CD4-positive, alpha-beta T cell treated with Interleukin-15 for 4 hours (primary cell): ENCODE data around the gene GUK1.
"Not testable (repeated sequence)": the region's sequence is repeated elsewhere in the genome, so short reads cannot be mapped to it uniquely, and the experiment has no call there.

Experiments
- DNase-seq: peaks from one replicate; pipeline ENCODE4 v3.0.0-alpha.2; 2020; ENCODE audit warnings: low spot score

Gene GUK1

DNA sequence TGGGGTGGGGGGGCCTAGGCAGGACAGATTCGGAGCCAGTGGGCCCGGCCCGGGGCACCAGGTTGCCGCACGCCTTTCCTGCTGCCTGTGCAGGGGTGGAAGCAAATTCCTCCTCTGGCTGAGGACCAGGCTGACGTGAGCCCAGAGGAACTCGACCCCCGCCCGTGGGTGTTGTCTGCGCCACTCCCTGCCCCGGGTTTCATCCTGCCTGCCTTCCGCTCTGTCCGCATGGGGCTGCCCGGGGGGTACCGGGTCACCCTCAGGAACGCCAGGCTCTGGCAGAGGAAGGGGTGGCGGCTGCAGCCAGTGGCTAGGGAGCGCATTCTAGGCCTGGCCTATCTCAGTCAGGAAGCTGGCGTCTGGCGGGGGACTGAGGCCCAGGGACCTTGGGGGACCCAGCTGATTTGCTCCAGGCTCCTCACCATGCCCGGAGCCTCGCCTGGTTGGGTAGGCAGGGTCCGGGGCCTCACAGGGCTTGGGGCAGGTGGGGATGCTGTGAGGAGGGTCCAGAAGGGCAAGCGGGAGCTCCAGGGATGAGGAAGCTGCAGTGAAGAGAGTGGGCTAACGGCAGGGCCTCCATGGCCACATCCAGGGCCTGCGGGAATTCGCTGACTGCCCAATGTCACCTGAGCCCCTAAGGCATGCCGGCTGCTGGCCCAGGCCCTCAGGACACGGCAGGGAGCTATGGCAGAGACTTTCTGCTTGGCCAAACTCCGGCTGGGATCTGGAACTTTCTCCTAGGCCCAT, 23.1 kb downstream of the GUK1 start:
- DNase-seq, result no peak

DNA sequence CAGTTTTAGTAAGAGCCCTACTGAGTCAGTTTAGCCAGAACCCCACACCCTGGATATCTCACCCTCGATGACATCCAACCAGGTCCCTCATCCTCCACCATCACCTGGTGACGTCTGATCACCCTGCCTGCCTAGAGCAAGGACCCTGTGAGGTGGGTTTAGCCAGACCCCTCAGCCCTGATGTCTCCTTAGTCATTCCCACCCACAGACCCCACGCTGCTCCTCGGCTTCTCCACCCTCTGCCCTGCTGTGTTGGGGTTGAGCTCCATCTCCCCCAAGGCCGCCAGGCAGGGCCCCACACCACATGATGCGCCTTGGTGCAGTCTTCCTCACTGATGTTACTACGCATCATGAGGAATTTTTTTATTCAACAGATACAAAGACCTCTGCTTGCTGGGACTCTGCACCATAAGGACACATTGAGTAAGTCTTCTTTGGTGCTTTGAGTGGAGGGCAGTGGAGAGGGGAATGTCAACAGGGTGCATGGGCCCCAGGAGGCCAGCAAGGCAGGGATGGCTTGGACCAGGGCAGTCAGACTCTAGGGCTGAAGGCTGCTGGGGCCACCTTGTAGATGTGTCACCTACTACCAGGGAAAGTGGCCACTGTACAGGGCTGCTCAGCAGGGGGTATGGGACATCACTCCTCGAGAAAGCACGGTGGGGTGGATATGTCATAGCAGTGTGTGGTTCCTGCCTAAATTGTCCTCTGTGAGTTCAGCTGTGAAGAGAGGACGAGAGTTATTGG, 23.9 kb downstream of the GUK1 start:
- no peak for DNase-seq

DNA sequence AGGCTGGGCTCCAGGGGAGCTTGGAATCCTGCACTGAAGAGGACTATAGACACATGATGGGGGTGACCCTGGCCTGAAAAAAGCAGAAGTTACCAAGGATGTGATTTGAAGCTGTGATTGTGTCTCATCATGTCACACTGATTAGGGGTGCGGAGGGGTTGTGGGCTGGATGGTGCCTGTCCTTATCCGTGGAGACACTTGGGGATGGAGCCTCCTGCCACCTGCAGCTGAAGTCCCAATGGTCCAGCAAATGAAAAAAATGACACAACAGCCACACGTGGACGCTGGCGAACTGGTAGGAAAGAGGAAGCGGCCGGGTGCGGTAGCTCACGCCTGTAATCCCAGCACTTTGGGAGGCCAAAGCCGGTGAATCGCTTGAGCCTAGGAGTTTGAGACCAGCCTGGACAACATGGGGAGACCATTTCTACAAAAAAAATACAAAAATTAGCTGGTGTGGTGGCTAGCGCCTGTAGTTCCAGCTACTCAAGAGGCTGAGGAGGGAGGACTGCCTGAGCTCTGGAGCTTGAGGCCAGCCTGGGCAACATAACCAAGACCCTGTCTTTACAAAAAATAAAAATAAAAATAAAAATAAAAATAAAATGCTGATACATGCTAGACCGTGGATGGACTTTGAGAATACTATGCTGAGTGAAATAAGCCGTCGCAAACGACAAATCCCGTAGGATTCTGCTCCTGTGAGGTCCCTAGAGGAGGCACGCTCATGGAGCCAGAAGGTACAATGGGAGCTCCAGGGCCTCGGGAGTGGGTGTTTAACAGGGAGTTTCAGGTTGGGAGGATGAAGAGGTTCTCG, 24.7 kb downstream of the GUK1 start:
- DNase-seq, result no peak

DNA sequence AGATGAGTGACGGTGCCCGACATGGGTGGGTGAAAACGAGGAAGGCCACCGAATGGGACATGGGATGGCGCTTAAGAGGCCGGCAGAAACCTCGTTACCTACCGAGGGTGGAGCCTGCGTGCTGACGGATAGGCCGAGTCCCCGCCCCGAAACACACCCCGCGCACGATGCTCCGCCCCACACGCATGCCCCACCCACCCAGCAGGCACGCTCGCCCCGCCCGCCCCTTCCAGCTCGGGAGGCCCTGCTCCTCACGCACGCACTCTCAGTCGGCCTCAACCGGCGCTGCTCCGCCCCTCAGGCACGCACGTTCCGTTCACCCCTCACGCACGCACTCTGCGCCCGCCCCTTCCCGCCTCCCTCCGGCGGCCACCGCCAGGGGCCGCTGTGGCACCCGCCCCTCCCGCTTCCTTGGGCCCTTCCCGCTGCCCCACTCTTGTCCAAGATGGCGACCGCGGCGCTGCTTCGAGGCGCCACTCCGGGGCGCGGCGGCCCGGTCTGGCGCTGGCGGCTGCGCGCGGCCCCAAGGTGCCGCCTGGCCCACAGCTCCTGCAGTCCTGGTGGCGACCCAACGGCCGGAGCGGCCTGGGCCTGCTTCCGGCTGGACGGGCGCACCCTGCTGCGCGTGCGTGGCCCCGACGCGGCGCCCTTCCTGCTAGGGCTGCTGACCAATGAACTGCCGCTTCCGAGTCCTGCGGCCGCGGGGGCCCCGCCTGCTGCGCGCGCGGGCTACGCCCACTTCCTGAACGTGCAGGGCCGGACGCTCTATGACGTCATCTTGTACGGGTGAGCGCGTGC, 25.5 kb downstream of the GUK1 start, which contains the start of gene IBA57:
Gene IBA57, plus strand, starts transcription at position 433 of the 798 bp plus-strand sequence. Its CDS starts 13 bp downstream, at position 446.
- peak; percentile 100 for DNase-seq

GRCh38 chr1:228166170-228166936, 26.3 kb downstream of the GUK1 start:
- DNase-seq, result peak; percentile 60

- no peak for DNase-seq
These were observed 28.6 kb downstream of the GUK1 start for GRCh38 chr1:228168563-228169270.

GRCh38 chr1:228169345-228169744, 29.3 kb downstream of the GUK1 start:
- DNase-seq, result no peak

DNA sequence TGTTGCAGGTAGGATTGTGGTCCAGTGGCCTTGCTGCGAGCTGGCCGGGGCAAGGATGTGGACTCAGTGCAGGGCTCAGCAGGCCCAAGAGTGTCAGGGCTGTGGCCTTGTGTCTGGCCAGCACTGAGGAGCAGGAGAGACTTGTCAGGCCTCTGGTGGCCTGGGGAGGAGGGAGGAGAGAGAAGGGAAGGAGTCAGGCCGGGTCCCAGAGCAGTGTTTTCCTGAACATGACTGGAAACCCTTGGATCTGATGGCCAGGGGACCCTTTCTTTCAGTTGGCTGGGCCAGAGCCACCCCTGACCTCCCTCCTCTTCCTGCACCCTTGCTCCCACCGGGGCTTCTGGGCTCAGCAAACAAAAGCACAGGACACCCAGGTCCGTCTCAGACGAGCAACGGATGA, 30.6 kb downstream of the GUK1 start:
- DNase-seq, result no peak

- DNase-seq, result no peak
These were observed 31.3 kb downstream of the GUK1 start for GRCh38 chr1:228171221-228171891.

- no peak for DNase-seq
These were observed 32.8 kb downstream of the GUK1 start for GRCh38 chr1:228172591-228173527.

GRCh38 chr1:228173528-228174481, 33.7 kb downstream of the GUK1 start:
- not testable (repeated sequence) for DNase-seq

DNA sequence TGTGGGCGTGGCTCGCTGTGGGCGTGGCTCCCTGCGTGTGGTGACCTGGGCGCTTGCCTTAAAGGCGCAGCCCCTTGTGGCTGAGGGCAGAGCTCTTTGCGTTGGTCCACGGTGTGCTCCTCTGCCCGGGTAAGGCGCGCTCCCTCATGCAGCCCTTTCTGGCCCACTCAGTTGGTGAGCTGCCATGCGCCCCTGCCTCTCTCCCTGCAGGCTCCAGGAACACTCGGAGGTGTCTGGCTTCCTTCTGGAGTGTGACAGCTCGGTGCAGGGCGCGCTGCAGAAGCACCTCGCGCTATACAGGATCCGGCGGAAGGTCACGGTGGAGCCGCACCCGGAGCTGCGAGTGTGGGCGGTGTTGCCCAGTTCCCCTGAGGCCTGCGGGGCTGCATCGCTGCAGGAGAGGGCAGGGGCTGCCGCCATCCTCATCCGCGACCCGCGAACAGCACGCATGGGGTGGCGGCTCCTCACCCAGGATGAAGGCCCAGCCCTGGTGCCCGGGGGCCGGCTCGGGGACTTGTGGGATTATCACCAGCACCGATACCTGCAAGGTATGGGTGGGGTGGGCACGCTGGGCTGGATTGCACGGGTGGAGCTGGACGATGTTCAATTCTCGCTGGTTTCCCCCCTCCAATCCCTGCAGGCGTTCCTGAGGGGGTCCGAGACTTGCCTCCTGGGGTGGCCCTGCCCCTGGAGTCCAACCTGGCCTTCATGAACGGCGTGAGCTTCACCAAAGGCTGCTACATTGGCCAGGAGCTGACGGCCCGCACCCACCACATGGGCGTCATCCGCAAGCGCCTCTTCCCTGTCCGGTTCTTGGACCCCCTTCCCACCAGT, 34.6 kb downstream of the GUK1 start:
- DNase-seq, result peak; percentile 16

- no peak for DNase-seq
These were observed 35.4 kb downstream of the GUK1 start for GRCh38 chr1:228175316-228176023.

DNA sequence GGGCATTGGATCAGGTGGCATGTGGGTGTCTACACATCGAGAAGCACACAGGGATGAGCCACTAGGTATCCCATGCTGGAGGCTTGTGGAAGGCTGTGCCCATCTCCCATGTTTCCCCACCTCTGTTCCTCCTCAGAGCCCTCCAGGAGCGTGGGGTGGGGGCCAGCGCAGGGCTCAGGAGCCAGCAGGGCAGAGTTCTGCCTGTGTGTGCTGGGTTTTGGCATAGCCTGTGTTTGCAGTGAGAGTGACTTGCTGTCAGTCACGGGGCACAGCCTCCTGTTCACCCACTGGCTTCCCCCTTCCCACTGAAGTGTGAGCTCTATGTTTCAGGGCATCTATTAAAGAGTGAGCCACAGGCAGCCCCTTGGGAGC, 35.9 kb downstream of the GUK1 start:
- no peak for DNase-seq

DNA sequence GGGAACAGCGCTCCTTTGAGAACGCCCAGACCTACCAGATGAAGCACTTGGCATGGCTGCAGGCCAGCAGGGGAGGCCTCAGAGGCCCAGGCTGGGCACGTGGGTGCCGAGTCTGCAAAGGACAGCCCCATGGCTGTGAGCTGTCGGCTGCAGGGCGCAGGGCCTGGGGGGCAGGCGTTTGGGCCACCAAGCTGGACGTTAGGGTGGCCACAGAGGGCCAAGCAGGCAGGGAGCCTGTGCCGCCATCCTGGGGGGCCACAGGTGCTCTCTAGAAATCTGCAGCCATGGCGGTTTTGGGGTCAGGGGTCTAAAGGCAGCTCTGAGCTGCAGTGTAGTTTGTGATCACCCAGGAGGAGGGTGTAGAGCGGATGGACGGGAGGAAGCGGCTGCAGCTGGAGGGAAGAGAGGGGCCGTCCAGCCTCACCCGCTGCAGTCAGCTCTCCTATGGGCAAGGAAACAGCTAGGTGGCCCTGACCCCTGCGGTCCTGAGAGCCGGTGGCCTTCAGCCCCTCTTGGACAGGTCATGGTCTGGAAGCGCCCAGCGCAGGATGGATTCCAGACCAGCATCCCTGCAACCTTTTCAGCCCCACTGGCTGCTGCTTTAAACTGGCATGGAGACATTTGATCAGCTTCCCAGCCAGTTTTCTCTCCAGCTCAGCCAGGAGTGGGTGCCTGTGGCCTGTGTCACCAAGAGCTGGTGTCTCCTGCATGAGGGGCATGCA, 36.5 kb downstream of the GUK1 start:
- no peak for DNase-seq
